Liver (tissue), 9 donors: ENCODE results near the gene CABP4. TPM values are rescaled to one million over a fixed set of nuclear protein-coding genes. Genes with fewer than 3 reads are reported as not detected.

ENCODE experiments used
- DNase-seq: peaks from one replicate; pipeline ENCODE4 v3.0.0-alpha.2; 2017; ENCODE audit warnings: low spot score
- H3K27ac ChIP-seq, 2 donors: one replicate each; pipeline ENCODE4 v1.7.0; 2013; ENCODE audit warnings: inconsistent platforms in 2 of 2, low read length in 2 of 2, control low read depth in 1 of 2, low read depth in 1 of 2, mild to moderate bottlenecking in 1 of 2
- H3K27me3 ChIP-seq, 4 donors: one replicate each; pipeline versions ENCODE4 v1.6.1 to v1.7.0; 2013; ENCODE audit warnings: low read length in 3 of 4, inconsistent platforms in 1 of 4, mild to moderate bottlenecking in 1 of 4, moderate library complexity in 1 of 4; ENCODE audit not compliant: control insufficient read depth in 4 of 4, insufficient read depth in 4 of 4
- H3K36me3 ChIP-seq, 4 donors: one replicate each; pipeline versions ENCODE4 v1.6.1 to v1.7.0; 2013; ENCODE audit warnings: low read length in 3 of 4, mild to moderate bottlenecking in 3 of 4, low read depth in 1 of 4, moderate library complexity in 1 of 4; ENCODE audit not compliant: control insufficient read depth in 4 of 4, insufficient read depth in 3 of 4
- H3K4me1 ChIP-seq, 4 donors: one replicate each; pipeline versions ENCODE4 v1.6.1 to v1.7.0; 2013; ENCODE audit warnings: low read length in 3 of 4, mild to moderate bottlenecking in 3 of 4, moderate library complexity in 1 of 4; ENCODE audit not compliant: control insufficient read depth in 4 of 4, insufficient read depth in 4 of 4
- H3K4me3 ChIP-seq, 3 donors: one replicate each; pipeline versions ENCODE4 v1.6.1 to v1.7.0; 2013; ENCODE audit warnings: low read length in 3 of 3, control low read depth in 1 of 3, low read depth in 1 of 3, mild to moderate bottlenecking in 1 of 3
- H3K9ac ChIP-seq, 2 donors: one replicate each; pipeline ENCODE4 v1.7.0; 2013; ENCODE audit warnings: low read length in 2 of 2, mild to moderate bottlenecking in 2 of 2, moderate library complexity in 2 of 2, control low read depth in 1 of 2, low read depth in 1 of 2
- H3K9me3 ChIP-seq, 4 donors: one replicate each; pipeline versions ENCODE4 v1.6.1 to v1.7.0; 2013; ENCODE audit warnings: low read length in 3 of 4; ENCODE audit not compliant: control insufficient read depth in 4 of 4
- ATF3 ChIP-seq: IDR thresholded peaks from 2 replicates; pipeline ENCODE4 v1.6.1; 2016; ENCODE audit warnings: antibody characterized with exemption
- FOXA1 ChIP-seq: IDR thresholded peaks from 2 replicates; pipeline ENCODE4 v1.6.1; 2016; ENCODE audit warnings: antibody characterized with exemption
- GABPA ChIP-seq, 2 donors: IDR thresholded peaks in 1 of 2; conservative IDR thresholded peaks in 1 of 2; 2 replicates each; pipeline ENCODE4 v1.6.1; 2016; ENCODE audit warnings: antibody characterized with exemption in 2 of 2, mild to moderate bottlenecking in 1 of 2, moderate library complexity in 1 of 2
- HNF4A ChIP-seq, 2 donors: conservative IDR thresholded peaks; 2 replicates each; pipeline ENCODE4 v1.6.1; 2016; ENCODE audit warnings: antibody characterized with exemption in 2 of 2, mild to moderate bottlenecking in 2 of 2
- HNF4G ChIP-seq: IDR thresholded peaks from 2 replicates; pipeline ENCODE4 v1.6.1; 2016; ENCODE audit warnings: antibody characterized with exemption
- JUND ChIP-seq, 2 donors: IDR thresholded peaks; 2 replicates each; pipeline ENCODE4 v1.6.1; 2016; ENCODE audit warnings: antibody characterized with exemption in 2 of 2
- NR2F2 ChIP-seq: IDR thresholded peaks from 2 replicates; pipeline ENCODE4 v1.6.1; 2016; ENCODE audit warnings: antibody characterized with exemption
- RAD21 ChIP-seq, 2 donors: IDR thresholded peaks; 2 replicates each; pipeline ENCODE4 v1.6.1; 2016; ENCODE audit warnings: antibody characterized with exemption in 2 of 2, mild to moderate bottlenecking in 2 of 2
- REST ChIP-seq: IDR thresholded peaks from 2 replicates; pipeline ENCODE4 v1.6.1; 2016; ENCODE audit warnings: antibody characterized with exemption, mild to moderate bottlenecking
- RXRA ChIP-seq, 2 donors: IDR thresholded peaks; 2 replicates each; pipeline ENCODE4 v1.6.1; 2017 to 2018; ENCODE audit warnings: antibody characterized with exemption in 2 of 2, mild to moderate bottlenecking in 1 of 2
- SP1 ChIP-seq: IDR thresholded peaks from 2 replicates; pipeline ENCODE4 v1.6.1; 2018; ENCODE audit warnings: antibody characterized with exemption, mild to moderate bottlenecking
- TAF1 ChIP-seq: conservative IDR thresholded peaks from 2 replicates; pipeline ENCODE4 v1.6.1; 2016; ENCODE audit warnings: antibody characterized with exemption, mild to moderate bottlenecking
- YY1 ChIP-seq: IDR thresholded peaks from 2 replicates; pipeline ENCODE4 v1.6.1; 2016; ENCODE audit warnings: antibody characterized with exemption, mild to moderate bottlenecking
- ZBTB33 ChIP-seq: IDR thresholded peaks from 2 replicates; pipeline ENCODE4 v1.6.1; 2016; ENCODE audit warnings: antibody characterized with exemption
- WGBS: extraction: QIAGEN DNeasy Blood & Tissue Kit; methylation state at CpG from one replicate; pipeline ENCODE4 v1.1.7; 2013; 5-methylcytosine and 5-hydroxymethylcytosine counted together
- polyA plus RNA-seq, 2 donors: library from polyadenylated mRNA; stranded (reverse) in 1 of 2; unstranded in 1 of 2; fragments of 200-250 nt in 1 of 2; fragments of >200 nt in 1 of 2; fragmentation: Nextera tagmentation in 1 of 2; extraction: Ambion mirVana in 1 of 2; gene quantifications; one replicate each; pipeline versions ENCODE4 v1.2.1 to v1.2.3, GENCODE V29; 2013 to 2015
- total RNA-seq, 2 donors: library from RNA; depleted of rRNA; stranded (reverse); fragments of >200 nt; gene quantifications; one replicate each; pipeline ENCODE4 v1.2.3, GENCODE V29; 2014
- TF ChIP-seq, protein P1 (sequence below): IDR thresholded peaks from 2 replicates; pipeline ENCODE4 v1.6.1; 2016; ENCODE audit warnings: antibody characterized with exemption
- TF ChIP-seq, protein P2 (sequence below): fragments of 150-350 bp; IDR thresholded peaks from 2 replicates; pipeline ENCODE4 v1.5.1; 2017; ENCODE audit warnings: improper control_type of control experiment, low read depth, low read length; ENCODE audit not compliant: missing input control
- donor health status: healthy.
- donor health status: healthy.
- donor health status: healthy.
- donor health status: healthy.
- donor health status: healthy.

The CABP4 gene
- total and polyA plus RNA-seq, 4 donors: 0.85 to 2.9 (median 1.6) TPM

- Histone ChIP-seq H3K27ac (peak overlapping the region; percentile 86 to 90), H3K27me3 (no peaks in the 10 kb centered on the region), H3K4me3 (no peak overlapping the region), H3K36me3 (no peaks in the 10 kb centered on the region), H3K9ac (peak overlapping the region in 1 of 2 donors; percentile 85), H3K4me1 (peaks cover 19 to 43% (median 31%) of the 10 kb centered on the region in 4 donors), H3K9me3 (no peaks in the 10 kb centered on the region)
- WGBS: 71% methylated on average over 11 of the region's 11 CpGs
- DNase-seq: no peak
- TF ChIP-seq ZBTB33: no peak
- no peak for TF ChIP-seq HNF4G
- TF ChIP-seq GABPA (IDR thresholded peaks at IDR 0.05 in 1 of 2, conservative IDR thresholded peaks at IDR 0.05 in 1 of 2): no peak
- no peak for TF ChIP-seq TAF1
- no peak for TF ChIP-seq SP1
- TF ChIP-seq, protein P1, sequence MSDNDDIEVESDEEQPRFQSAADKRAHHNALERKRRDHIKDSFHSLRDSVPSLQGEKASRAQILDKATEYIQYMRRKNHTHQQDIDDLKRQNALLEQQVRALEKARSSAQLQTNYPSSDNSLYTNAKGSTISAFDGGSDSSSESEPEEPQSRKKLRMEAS: no peak
- no peak for TF ChIP-seq REST
- TF ChIP-seq RXRA (IDR thresholded peaks at IDR 0.05): no peak
- no peak for TF ChIP-seq ATF3
- TF ChIP-seq, protein P2, sequence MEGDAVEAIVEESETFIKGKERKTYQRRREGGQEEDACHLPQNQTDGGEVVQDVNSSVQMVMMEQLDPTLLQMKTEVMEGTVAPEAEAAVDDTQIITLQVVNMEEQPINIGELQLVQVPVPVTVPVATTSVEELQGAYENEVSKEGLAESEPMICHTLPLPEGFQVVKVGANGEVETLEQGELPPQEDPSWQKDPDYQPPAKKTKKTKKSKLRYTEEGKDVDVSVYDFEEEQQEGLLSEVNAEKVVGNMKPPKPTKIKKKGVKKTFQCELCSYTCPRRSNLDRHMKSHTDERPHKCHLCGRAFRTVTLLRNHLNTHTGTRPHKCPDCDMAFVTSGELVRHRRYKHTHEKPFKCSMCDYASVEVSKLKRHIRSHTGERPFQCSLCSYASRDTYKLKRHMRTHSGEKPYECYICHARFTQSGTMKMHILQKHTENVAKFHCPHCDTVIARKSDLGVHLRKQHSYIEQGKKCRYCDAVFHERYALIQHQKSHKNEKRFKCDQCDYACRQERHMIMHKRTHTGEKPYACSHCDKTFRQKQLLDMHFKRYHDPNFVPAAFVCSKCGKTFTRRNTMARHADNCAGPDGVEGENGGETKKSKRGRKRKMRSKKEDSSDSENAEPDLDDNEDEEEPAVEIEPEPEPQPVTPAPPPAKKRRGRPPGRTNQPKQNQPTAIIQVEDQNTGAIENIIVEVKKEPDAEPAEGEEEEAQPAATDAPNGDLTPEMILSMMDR: no peak
- no peak for TF ChIP-seq FOXA1
- no peak for TF ChIP-seq YY1
These were observed 12.0 kb downstream of the CABP4 start for GRCh38 chr11:67466962-67467771.

GRCh38 chr11:67468056-67468455 lies 12.9 kb downstream of the CABP4 start:
- TF ChIP-seq NR2F2 (no peak), JUND (IDR thresholded peaks at IDR 0.05) (no peak), RAD21 (IDR thresholded peaks at IDR 0.05) (peak in 1 of 2 donors; percentile 14), ATF3 (no peak), HNF4A (conservative IDR thresholded peaks at IDR 0.05) (no peak), YY1 (no peak)
- WGBS: 27% methylated on average over 5 of the region's 5 CpGs
- Histone ChIP-seq H3K4me3 (peak overlapping the region; percentile 80 to 91 (median 86)), H3K27ac (peak overlapping the region; percentile 86 to 90), H3K27me3 (no peaks in the 10 kb centered on the region), H3K4me1 (peaks cover 19 to 45% (median 32%) of the 10 kb centered on the region in 4 donors), H3K9me3 (no peaks in the 10 kb centered on the region), H3K9ac (peak overlapping the region; percentile 36 to 85), H3K36me3 (no peaks in the 10 kb centered on the region)
- DNase-seq: no peak
